Measurements from ENCODE around the gene LTB. TPM values are rescaled to one million over a fixed set of nuclear protein-coding genes. Genes with fewer than 3 reads are reported as not detected.
A peak's percentile ranks its signal among the peaks of the same experiment; 100 is the strongest.

LTB gene
- total RNA-seq, 1 experiment from 2014 or later = not detected

GRCh38 chr6:31621991-31622390, 39.8 kb upstream of the LTB start:
- no peak overlapping the region for H3K27ac ChIP-seq (ENCODE audit: insufficient read length, low read depth, low read length)
- DNase-seq = no peak
- H3K27me3 ChIP-seq (ENCODE audit: insufficient read depth, low read length) = no peaks in the 10 kb centered on the region
- H3K18ac ChIP-seq (ENCODE audit: insufficient read length, low read depth, low read length) = no peak overlapping the region
- H3K23me2 ChIP-seq (ENCODE audit: insufficient read length, low read depth, low read length, poor library complexity, severe bottlenecking) = peaks cover 8% of the 10 kb centered on the region
- TF ChIP-seq CTCF (conservative IDR thresholded peaks at IDR 0.05) = no peak
- H3K9me3 ChIP-seq (ENCODE audit: control insufficient read depth, low read depth, low read length) = no peaks in the 10 kb centered on the region
- peak overlapping the region; percentile 32 to 99 (median 98); a peak in 6 of 7 replicates for H3K27ac Mint-ChIP-seq
- no peaks in the 10 kb centered on the region; a peak in 1 of 5 replicates for H3K9me3 Mint-ChIP-seq
- H3K36me3 Mint-ChIP-seq (ENCODE audit: insufficient read depth in 1 of 3, low read depth in 3 of 3) = peaks cover 53 to 59% (median 59%) of the 10 kb centered on the region in 3 experiments
- H3K4me3 Mint-ChIP-seq = peak overlapping the region; percentile 93 to 98
- peak overlapping the region; percentile 92 for H3K4me2 ChIP-seq (ENCODE audit: insufficient read depth, insufficient read length, low read length)
- peaks cover 3% of the 10 kb centered on the region; the same call in 1 of the 2 replicates for H3K4me1 ChIP-seq (ENCODE audit: insufficient read depth, low read length)
- no peak overlapping the region for H2BK5ac ChIP-seq (ENCODE audit: insufficient read length, low read length)
- no peak overlapping the region for H3T11ph ChIP-seq (ENCODE audit: low read length)
- peaks cover 4% of the 10 kb centered on the region for H3K79me1 ChIP-seq (ENCODE audit: insufficient read depth, low read depth, low read length, poor library complexity, severe bottlenecking)
- H2AK5ac ChIP-seq (ENCODE audit: insufficient read length, low read length) = no peak overlapping the region
- no CpG with 5 or more reads among the region's 4 CpGs for WGBS (ENCODE audit: extremely low coverage, insufficient read length, low lambda C conversion rate)
- H2BK12ac ChIP-seq (ENCODE audit: insufficient read length, low read depth, low read length) = no peak overlapping the region
- no peaks in the 10 kb centered on the region for H4K20me1 ChIP-seq (ENCODE audit: control insufficient read depth, insufficient read depth, insufficient read length)
- no peak overlapping the region for H4K5ac ChIP-seq (ENCODE audit: insufficient read length, low read depth, low read length)
- no peak overlapping the region for H3K14ac ChIP-seq (ENCODE audit: insufficient read depth, low read length)
- H2BK120ac ChIP-seq (ENCODE audit: low read depth, low read length, poor library complexity, severe bottlenecking) = no peak overlapping the region
- no peak overlapping the region for H4K8ac ChIP-seq (replicated peaks; ENCODE audit: insufficient read length, low read depth, low read length)
- no peak overlapping the region for H3K4ac ChIP-seq (ENCODE audit: low read depth, low read length)
- no peak overlapping the region for H4K91ac ChIP-seq (ENCODE audit: insufficient read length, low read depth, low read length)
- H2AFZ ChIP-seq (ENCODE audit: low read length) = no peak overlapping the region
- H2BK15ac ChIP-seq (ENCODE audit: low read depth, low read length) = no peak overlapping the region
- H3K23ac ChIP-seq (ENCODE audit: insufficient read length, low read depth, low read length) = no peak overlapping the region
- peak overlapping the region; percentile 91 for H3K9ac ChIP-seq (ENCODE audit: extremely low read depth, insufficient read length, low read length)
- no peaks in the 10 kb centered on the region for H3K27me3 Mint-ChIP-seq (ENCODE audit: low read depth)
- H3K56ac ChIP-seq (ENCODE audit: insufficient read length, low read depth, low read length) = no peak overlapping the region
- peaks cover 20% of the 10 kb centered on the region for H3K79me2 ChIP-seq (ENCODE audit: insufficient read depth, low read length)
- peaks cover 14 to 16% of the 10 kb centered on the region in 2 experiments for H3K4me1 Mint-ChIP-seq
- no peak overlapping the region for H2BK20ac ChIP-seq (ENCODE audit: low read depth, low read length, poor library complexity, severe bottlenecking)
